GM12864 (cell line): Measurements from ENCODE around the gene ASCL2.
"Not testable (repeated sequence)": the region's sequence is repeated elsewhere in the genome, so short reads cannot be mapped to it uniquely, and the experiment has no call there.

ENCODE experiments used
- DNase-seq: peaks from one replicate; pipeline ENCODE4 v3.0.0-alpha.2; 2011; ENCODE audit warnings: low read depth
- H3K4me3 ChIP-seq: 2 replicates; pipeline ENCODE4 v1.5.1; 2011; ENCODE audit warnings: mild to moderate bottlenecking, low read depth, low read length, control low read depth
- CTCF ChIP-seq: IDR thresholded peaks from 2 replicates; pipeline ENCODE4 v1.5.1; 2011; ENCODE audit warnings: low read depth, mild to moderate bottlenecking, moderate library complexity, low read length, control low read depth, inconsistent platforms; ENCODE audit errors: missing control alignments

ASCL2 gene

GRCh38 chr11:2289350-2289749, 19.0 kb upstream of the ASCL2 start:
- no peak for DNase-seq
- no peak for TF ChIP-seq CTCF
- no peak overlapping the region for H3K4me3 ChIP-seq

- no peak overlapping the region for H3K4me3 ChIP-seq
- DNase-seq, result no peak
- no peak for TF ChIP-seq CTCF
Observed at GRCh38 chr11:2287091-2287490, 16.7 kb upstream of the ASCL2 start.

GRCh38 chr11:2286350-2286749, 16.0 kb upstream of the ASCL2 start:
- H3K4me3 ChIP-seq, DNase-seq: not testable (repeated sequence)

- no peak overlapping the region for H3K4me3 ChIP-seq
- no peak for DNase-seq
- TF ChIP-seq CTCF, result no peak
Observed at GRCh38 chr11:2280208-2280607, 9.8 kb upstream of the ASCL2 start.

- TF ChIP-seq CTCF, result no peak
- H3K4me3 ChIP-seq, result no peak overlapping the region
- no peak for DNase-seq
Observed at GRCh38 chr11:2277933-2278523, 7.6 kb upstream of the ASCL2 start.

- no peak for TF ChIP-seq CTCF
- H3K4me3 ChIP-seq, result no peak overlapping the region
- no peak for DNase-seq
Observed at GRCh38 chr11:2277008-2277346, 6.6 kb upstream of the ASCL2 start.

- no peak for TF ChIP-seq CTCF
- no peak for DNase-seq
- H3K4me3 ChIP-seq, result no peak overlapping the region
Observed at GRCh38 chr11:2276280-2277007, 6.1 kb upstream of the ASCL2 start.
